DND-41 (cell line): ENCODE results near the gene ZNF609.
"Not testable (repeated sequence)": the region's sequence is repeated elsewhere in the genome, so short reads cannot be mapped to it uniquely, and the experiment has no call there.

Experiments used
- EZH2 ChIP-seq: IDR thresholded peaks from 3 replicates; pipeline ENCODE4 v1.6.1; 2012; ENCODE audit warnings: borderline replicate concordance, low read depth, mild to moderate bottlenecking, moderate library complexity, low read length, inconsistent platforms; ENCODE audit not compliant: severe bottlenecking
- TF ChIP-seq, protein P1 (sequence below): IDR thresholded peaks from 2 replicates; pipeline ENCODE4 v1.5.1; 2012; ENCODE audit warnings: borderline replicate concordance, low read length, moderate library complexity, mild to moderate bottlenecking; ENCODE audit not compliant: poor library complexity, severe bottlenecking; ENCODE audit errors: extremely low read depth

DNA sequence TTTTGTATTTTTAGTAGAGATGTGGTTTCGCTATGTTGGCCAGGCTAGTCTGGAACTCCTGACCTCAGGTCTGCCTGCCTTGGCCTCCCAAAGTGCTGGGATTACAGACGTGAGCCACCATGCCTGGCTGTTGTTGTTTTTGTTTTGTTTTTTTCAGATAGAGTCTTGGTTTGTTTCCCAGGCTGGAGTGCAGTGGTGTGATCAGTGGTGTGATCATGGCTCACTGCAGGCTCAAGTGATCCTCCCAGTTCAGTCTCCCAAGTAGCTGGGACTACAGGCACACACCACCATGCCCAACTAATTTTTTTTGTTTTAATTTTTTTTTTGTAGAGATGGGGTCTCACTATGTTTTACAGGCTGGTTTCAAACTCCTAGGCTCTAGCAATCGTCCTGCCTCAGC lies 172.3 kb downstream of the ZNF609 start:
- TF ChIP-seq, protein P1, sequence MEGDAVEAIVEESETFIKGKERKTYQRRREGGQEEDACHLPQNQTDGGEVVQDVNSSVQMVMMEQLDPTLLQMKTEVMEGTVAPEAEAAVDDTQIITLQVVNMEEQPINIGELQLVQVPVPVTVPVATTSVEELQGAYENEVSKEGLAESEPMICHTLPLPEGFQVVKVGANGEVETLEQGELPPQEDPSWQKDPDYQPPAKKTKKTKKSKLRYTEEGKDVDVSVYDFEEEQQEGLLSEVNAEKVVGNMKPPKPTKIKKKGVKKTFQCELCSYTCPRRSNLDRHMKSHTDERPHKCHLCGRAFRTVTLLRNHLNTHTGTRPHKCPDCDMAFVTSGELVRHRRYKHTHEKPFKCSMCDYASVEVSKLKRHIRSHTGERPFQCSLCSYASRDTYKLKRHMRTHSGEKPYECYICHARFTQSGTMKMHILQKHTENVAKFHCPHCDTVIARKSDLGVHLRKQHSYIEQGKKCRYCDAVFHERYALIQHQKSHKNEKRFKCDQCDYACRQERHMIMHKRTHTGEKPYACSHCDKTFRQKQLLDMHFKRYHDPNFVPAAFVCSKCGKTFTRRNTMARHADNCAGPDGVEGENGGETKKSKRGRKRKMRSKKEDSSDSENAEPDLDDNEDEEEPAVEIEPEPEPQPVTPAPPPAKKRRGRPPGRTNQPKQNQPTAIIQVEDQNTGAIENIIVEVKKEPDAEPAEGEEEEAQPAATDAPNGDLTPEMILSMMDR = not testable (repeated sequence)
- TF ChIP-seq EZH2 = not testable (repeated sequence)
